B cell (primary cell): ENCODE data around the gene ERC1.

Experiments used
- EZH2 ChIP-seq: IDR thresholded peaks from 2 replicates; pipeline ENCODE4 v1.6.1; 2012; ENCODE audit warnings: borderline replicate concordance, low read depth, mild to moderate bottlenecking, moderate library complexity, low read length; ENCODE audit not compliant: insufficient read depth, poor library complexity, severe bottlenecking
- TF ChIP-seq, protein P1 (sequence below): fragments of 200-600 bp; IDR thresholded peaks from one replicate; pipeline ENCODE4 v1.8.0; 2022; ENCODE audit warnings: antibody characterized with exemption, mild to moderate bottlenecking

DNA sequence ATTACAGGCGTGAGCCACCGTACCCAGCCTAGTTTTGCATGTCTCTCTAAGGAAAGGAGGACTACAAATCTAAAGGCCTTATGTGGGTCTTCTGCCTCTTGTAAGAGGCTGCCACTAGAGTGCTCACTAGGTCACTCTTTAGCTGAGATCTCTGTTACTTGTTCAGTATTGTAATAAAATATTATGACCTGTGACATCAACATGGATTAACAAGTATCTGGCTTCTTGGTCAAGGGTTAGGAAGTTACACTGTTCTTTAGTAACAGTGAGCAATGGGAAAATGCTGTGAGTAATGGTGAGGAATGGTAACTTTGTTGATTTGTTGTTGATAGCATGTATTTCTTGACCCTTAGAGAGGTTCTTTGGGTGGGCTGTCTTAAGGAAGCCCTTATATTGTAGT lies 50.5 kb downstream of the ERC1 start:
- TF ChIP-seq, protein P1, sequence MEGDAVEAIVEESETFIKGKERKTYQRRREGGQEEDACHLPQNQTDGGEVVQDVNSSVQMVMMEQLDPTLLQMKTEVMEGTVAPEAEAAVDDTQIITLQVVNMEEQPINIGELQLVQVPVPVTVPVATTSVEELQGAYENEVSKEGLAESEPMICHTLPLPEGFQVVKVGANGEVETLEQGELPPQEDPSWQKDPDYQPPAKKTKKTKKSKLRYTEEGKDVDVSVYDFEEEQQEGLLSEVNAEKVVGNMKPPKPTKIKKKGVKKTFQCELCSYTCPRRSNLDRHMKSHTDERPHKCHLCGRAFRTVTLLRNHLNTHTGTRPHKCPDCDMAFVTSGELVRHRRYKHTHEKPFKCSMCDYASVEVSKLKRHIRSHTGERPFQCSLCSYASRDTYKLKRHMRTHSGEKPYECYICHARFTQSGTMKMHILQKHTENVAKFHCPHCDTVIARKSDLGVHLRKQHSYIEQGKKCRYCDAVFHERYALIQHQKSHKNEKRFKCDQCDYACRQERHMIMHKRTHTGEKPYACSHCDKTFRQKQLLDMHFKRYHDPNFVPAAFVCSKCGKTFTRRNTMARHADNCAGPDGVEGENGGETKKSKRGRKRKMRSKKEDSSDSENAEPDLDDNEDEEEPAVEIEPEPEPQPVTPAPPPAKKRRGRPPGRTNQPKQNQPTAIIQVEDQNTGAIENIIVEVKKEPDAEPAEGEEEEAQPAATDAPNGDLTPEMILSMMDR, result no peak
- no peak for TF ChIP-seq EZH2
